ENCODE results near the gene TMED1. TPM values are rescaled to one million over a fixed set of nuclear protein-coding genes. Genes with fewer than 3 reads are reported as not detected.
"Not testable (repeated sequence)": the region's sequence is repeated elsewhere in the genome, so short reads cannot be mapped to it uniquely, and the experiment has no call there.

TMED1 gene
- total RNA-seq, 6 donors from 2014 or later = 11.3 to 40.7 (median 25.1) TPM

GRCh38 chr19:10846500-10847202 is 10.6 kb upstream of the TMED1 start:
- no peaks in the 10 kb centered on the region for H3K4me1 ChIP-seq
- no peak for DNase-seq
- WGBS, 2 donors = 83 to 85% methylated on average over 2 of the region's 2 CpGs
- ATAC-seq (ENCODE audit: low FRiP score in 2 of 2) = no peak
- H3K4me3 ChIP-seq = no peak overlapping the region
- H3K27ac ChIP-seq = no peak overlapping the region
- H3K27me3 ChIP-seq = no peaks in the 10 kb centered on the region
- H3K9me3 ChIP-seq = peaks cover 0 to 2% (median 0%) of the 10 kb centered on the region in 4 donors
- H3K36me3 ChIP-seq = no peaks in the 10 kb centered on the region
- TF ChIP-seq EP300 (IDR thresholded peaks at IDR 0.05) = no peak
- TF ChIP-seq POLR2AphosphoS5 (IDR thresholded peaks at IDR 0.05) = no peak
- no peak for TF ChIP-seq POLR2A (IDR thresholded peaks at IDR 0.05)
- TF ChIP-seq CTCF (IDR thresholded peaks at IDR 0.05) = no peak

- TF ChIP-seq EP300 (IDR thresholded peaks at IDR 0.05) (no peak), POLR2AphosphoS5 (IDR thresholded peaks at IDR 0.05) (no peak), CTCF (IDR thresholded peaks at IDR 0.05) (no peak), POLR2A (IDR thresholded peaks at IDR 0.05) (no peak)
- no peak for DNase-seq
Measured at GRCh38 chr19:10842788-10843187, 6.8 kb upstream of the TMED1 start.

GRCh38 chr19:10839114-10840050 is 3.4 kb upstream of the TMED1 start:
- Histone ChIP-seq H3K27me3 (no peaks in the 10 kb centered on the region), H3K4me3 (no peak overlapping the region), H3K27ac (no peak overlapping the region), H3K9me3 (no peaks in the 10 kb centered on the region), H3K4me1 (peaks cover 0 to 19% (median 7%) of the 10 kb centered on the region in 4 donors), H3K36me3 (peaks cover 0 to 4% (median 0%) of the 10 kb centered on the region in 4 donors)
- TF ChIP-seq POLR2A (IDR thresholded peaks at IDR 0.05) (no peak), POLR2AphosphoS5 (IDR thresholded peaks at IDR 0.05) (no peak), CTCF (IDR thresholded peaks at IDR 0.05) (no peak), EP300 (IDR thresholded peaks at IDR 0.05) (no peak)
- DNase-seq (no peak), ATAC-seq (ENCODE audit: low FRiP score in 2 of 2) (no peak)
- 76 to 83% methylated on average over 10 of the region's 10 CpGs for WGBS, 2 donors

More at GRCh38 chr19:10842788-10843187, 6.8 kb upstream of the TMED1 start:
- Histone ChIP-seq H3K27me3 (no peaks in the 10 kb centered on the region), H3K4me1 (no peaks in the 10 kb centered on the region), H3K36me3 (no peaks in the 10 kb centered on the region), H3K4me3 (no peak overlapping the region), H3K27ac (no peak overlapping the region), H3K9me3 (peaks cover 0 to 2% (median 0%) of the 10 kb centered on the region in 4 donors)
- ATAC-seq (ENCODE audit: low FRiP score in 2 of 2) = no peak
- 83 to 88% methylated on average over 7 of the region's 7 CpGs for WGBS, 2 donors

GRCh38 chr19:10838377-10838776 is 2.4 kb upstream of the TMED1 start:
- Histone ChIP-seq H3K27ac (no peak overlapping the region), H3K4me3 (no peak overlapping the region), H3K27me3 (no peaks in the 10 kb centered on the region), H3K4me1 (peaks cover 0 to 19% (median 7%) of the 10 kb centered on the region in 4 donors), H3K36me3 (peaks cover 0 to 11% (median 7%) of the 10 kb centered on the region in 4 donors), H3K9me3 (no peaks in the 10 kb centered on the region)
- WGBS, 2 donors = 84 to 90% methylated on average over 11 of the region's 11 CpGs
- no peak for TF ChIP-seq POLR2AphosphoS5 (IDR thresholded peaks at IDR 0.05)
- ATAC-seq (ENCODE audit: low FRiP score in 2 of 2) (no peak), DNase-seq (no peak)

- H3K27ac ChIP-seq; DNase-seq; H3K4me3 ChIP-seq; H3K27me3 ChIP-seq; H3K9me3 ChIP-seq; ATAC-seq (ENCODE audit: low FRiP score in 2 of 2): not testable (repeated sequence)
- 92 to 100% methylated on average over 6 of the region's 7 CpGs for WGBS, 2 donors
- Histone ChIP-seq H3K4me1 (peaks cover 0 to 19% (median 7%) of the 10 kb centered on the region in 4 donors), H3K36me3 (peaks cover 0 to 18% (median 14%) of the 10 kb centered on the region in 4 donors)
Measured at GRCh38 chr19:10837649-10838048, 1.6 kb upstream of the TMED1 start.

Measured in upper lobe of left lung (tissue), 6 donors.